Anterior cingulate cortex (tissue), 58 donors: Measurements from ENCODE around the gene NFAM1.

ENCODE experiments used
- DNase-seq, 58 donors: peaks; one replicate each; lab custom pipeline; 2025; lab: John Stamatoyannopoulos, UW

The NFAM1 gene

DNA sequence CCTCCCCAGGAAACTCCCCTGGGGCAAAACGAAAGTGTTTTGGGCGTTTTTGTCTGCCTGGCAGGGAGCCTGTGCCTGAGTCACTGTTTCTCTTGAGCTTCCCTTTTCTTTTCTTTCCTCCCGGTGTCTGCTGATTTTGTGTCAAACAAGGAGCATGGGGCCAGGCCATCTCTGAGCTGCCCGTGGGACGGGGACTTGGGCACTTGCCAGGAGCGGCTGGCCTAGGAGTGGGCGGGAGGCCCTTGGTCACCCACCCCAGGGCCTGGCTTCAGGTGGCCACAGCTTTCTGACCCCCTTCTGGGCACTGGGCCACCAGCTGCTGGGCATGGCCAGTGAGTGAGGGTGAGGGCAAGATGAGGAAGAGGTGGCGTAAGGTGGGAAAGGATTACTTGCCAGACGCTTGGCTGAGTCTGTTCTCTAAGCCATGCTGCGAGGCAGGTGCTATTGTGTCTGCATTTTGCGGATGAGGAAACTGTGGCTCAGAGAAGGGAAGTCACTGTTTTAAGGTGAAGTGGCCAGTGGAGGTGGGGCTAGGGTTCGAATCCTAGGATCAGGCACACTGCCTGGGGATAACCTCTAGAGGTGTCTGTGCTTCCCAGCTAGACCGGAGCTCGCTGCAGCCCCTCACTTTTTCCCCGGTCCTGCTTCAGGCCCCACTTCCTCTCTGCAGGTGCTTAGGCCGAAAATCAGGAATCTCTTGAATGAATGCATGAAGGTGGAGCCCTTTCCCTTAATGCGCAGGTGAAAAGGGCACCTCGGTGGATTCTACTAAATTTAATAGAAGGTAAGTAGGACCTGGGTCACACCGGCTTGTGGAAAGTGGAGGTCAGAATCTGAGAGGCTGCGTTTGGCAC lies 7.8 kb upstream of the NFAM1 start:
- peak in 8 of 58 donors; percentile 17 to 61 (median 40) for DNase-seq

DNA sequence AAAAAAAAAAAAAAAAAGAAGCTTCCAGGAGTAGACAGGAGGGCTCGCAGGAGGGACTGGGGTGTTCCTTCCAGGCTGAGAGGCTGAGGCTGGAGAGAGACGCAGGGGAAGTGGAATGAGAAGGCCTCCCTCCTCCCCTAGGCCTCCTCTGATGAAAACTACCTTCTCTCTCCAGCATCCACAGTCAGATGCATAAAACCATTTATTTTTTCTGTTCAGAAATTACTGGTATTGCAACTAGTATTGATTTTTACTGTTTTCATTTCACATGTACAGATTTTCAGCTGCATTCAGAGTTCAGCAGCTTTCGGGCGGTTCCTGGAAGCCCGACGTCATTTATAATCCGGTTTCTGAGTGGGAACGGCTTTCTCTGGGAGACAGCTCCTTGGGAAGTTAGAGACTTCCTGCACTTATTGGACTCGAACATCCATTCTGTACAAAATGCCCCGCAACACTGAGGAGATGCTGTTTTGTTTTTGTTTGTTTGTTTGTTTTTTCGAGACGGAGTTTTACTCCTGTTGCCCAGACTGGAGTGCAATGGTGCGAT lies 6.9 kb upstream of the NFAM1 start:
- DNase-seq, result no peak

DNA sequence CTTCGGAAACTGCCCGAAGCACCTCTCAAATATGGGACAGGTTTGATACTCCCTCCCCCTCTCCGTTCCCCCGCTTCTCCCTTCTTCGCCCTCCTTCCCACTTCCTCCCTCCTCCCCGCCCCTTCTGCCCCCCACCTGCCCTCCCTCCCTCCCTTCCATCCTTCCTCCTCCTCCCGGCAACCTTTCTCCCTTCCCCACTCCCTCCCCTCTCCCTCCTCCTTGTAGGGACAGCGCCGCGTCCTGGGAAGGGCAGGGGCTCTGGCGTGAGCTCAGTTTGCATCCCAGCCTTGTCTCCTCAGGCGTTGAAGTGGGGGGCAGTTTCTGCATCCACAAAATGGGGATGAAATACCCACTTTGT lies 6.1 kb upstream of the NFAM1 start:
- no peak for DNase-seq

DNA sequence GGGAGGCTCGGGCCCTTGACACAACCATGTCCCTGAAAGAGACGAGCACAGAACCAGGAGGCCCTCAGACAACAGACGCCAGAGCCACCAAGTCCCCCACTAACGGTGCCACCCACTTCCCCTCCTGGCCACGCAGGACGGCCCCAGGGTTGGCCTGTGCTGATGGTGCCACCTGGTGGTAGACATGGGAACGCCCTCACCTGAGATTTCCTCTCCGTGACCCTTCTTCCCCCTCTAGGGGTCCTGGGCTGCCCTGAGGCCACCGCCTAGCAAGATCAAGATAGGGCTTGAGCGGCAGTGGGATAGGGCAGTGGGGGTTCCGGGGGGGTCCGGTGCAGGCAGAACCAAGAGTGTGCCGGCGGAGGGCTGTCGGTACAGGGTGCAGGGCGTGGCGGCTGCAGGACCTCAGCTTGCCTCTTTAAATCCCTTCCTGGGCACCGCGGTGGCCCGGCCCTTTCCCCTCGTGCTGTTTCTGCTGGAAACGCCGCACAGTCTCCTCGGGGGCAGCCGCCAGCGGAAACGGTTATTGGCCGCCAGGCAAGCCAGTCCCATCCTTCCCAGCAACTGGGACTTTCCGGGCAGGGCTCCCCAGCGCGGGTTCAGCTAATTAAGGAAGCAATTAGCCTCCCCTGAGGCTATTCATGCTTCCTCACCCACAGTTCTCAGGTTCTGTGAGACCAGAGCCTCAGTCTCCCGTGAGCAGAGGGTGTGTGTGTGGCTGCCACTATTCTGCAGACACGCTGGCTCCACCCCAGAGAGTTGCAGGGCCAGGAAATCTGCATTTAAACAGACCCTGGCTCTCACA lies 5.5 kb upstream of the NFAM1 start:
- peak in 56 of 58 donors; percentile 31 to 88 (median 66) for DNase-seq

DNA sequence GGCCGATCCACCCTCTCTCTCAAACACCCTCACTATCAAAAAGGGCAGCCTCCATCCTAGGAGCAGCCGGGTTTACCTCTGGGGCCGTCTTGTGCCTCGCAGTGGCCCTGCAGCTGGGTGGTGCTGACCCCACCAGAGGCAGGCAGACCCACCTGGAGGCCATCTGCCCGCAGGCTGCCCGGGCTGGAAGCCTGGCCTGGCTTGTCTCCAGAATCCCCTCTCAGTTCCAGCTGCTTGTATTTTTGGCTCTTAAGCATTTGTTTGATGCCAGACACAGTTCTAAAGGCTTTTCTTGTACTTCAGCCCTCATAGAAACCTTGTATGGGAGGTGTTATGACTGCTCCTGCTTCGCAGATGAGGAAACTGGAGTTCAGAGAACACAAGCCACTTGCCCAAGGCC lies 4.2 kb upstream of the NFAM1 start:
- peak in 6 of 58 donors; percentile 3 to 24 (median 16) for DNase-seq

DNA sequence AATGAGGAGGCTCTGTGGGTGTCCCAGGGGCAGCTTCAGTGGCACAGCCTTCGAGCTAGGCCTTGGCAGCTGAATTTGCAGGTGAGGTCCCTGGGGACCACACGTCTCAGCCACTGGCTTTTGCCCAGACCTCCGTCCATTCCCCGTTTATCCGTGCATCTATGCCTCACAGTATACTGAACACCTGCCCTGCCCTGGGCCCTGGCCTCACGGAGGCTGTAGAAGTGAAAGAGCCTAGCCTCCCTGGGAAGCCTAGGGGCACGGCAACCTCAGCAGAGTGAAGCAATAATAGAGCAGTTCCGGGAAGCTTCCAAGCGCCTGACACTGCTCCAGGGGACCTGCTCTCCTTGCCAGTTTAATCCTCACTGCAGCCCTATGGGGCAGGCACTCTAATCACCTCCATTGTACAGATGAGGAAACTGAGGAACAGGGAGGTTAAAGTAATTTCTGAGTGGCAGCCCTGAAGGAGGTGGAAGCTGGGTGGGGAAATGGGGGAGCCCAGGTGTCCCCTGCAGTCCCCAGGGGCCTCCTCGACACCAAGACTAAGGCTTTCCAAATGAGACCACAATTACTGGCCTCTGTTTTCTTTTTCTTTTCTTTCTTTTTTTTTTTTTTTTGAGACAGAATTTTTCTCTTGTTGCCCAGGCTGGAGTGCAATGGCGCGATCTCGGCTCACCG lies 2.7 kb upstream of the NFAM1 start:
- DNase-seq, result no peak

DNA sequence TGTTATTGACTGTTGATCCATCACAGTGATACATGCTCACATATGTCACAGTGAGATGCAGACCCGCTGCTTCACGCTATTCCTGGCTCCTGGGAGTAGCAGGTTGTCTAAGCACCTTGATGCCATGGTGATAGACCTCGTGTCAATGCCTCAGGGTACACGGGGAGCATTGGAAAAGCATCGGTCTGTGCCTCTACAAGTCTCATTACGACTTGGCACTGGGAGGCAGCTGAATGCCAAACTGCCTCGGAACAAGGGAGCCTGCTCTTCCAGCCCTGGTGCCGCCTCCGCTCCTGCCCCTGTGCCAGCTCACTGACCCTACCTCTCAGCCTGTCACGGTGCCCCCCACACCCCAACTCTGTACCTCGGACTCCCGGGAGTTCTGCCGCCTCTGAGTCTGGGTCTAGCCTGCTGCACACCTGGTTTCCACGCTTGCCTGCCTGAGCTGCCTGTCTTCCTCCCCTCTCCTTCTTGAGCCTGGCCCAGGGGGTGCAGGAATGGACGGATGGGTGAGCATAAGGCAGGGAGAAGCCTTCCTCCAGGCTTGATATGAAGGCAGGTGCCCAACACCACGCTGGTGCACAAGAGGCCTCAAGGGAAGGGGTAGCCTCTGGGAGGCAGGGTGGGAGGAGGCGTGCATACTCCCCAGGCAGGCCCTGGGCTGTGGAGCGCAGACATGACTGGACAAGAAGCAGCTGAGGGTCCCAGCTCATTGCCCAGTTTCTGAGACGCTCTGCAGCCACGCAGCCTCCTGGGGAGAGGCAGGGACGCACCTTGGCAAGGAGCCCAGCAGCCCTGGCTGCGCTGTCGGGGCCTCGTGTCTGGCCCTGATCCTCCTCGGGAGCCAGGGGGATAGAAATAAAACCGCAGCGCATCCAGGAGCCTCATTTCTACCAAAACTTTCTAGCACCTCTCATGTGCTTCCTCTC lies 1.8 kb upstream of the NFAM1 start:
- DNase-seq, result peak in 18 of 58 donors; percentile 7 to 51 (median 32)

DNA sequence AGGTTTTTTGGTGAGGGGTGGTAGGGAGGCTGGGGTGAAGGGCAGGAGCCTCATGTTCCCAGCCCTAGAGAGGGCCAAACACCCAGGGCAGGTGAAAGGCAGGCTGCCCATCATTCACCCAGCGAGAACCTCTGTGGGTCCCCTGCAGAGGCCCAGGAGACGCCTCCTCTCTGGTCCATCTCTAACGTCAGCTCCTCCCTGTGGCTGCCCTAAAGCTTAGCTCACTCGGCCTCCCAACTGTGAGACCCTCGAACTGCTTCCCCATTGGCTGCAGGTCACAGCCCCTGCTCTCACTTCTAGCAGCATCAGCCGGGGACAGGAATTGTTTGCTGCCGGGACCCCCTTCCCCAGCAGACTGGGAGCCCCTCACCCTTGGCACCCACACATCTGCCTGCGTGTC lies 615 bp upstream of the NFAM1 start:
- DNase-seq, result no peak

DNA sequence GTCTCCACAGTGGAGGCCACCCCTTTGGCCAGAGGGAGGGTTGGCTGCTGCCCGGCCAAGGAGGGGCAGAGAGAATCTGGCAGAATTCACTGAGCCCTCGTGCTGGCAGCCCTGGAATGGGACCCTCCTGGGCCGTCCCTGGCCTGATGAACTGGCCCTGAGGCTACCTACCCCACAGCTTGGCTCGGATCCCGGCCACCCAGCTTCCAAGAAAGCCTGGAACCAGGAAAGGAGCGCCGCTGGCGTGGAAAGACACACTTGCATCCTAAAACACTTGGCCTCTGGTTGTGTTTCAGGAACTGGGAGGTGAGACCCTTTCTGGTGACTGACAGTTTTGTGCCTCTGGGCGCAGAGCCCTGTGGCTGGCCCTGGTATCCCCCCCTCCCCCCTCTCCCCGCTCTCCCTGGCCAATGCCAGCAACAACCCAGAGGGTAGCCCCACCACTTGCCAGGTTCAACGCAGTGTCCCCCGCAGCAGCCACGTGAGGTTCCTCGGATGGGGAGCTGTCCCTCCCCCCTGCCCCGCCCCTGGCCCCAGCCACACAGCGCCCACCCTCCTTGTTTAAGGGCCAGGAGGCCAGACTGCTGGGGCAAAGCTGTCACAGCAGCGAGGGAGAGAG lies 693 bp downstream of the NFAM1 start:
- DNase-seq, result peak in 47 of 58 donors; percentile 23 to 89 (median 56)

DNA sequence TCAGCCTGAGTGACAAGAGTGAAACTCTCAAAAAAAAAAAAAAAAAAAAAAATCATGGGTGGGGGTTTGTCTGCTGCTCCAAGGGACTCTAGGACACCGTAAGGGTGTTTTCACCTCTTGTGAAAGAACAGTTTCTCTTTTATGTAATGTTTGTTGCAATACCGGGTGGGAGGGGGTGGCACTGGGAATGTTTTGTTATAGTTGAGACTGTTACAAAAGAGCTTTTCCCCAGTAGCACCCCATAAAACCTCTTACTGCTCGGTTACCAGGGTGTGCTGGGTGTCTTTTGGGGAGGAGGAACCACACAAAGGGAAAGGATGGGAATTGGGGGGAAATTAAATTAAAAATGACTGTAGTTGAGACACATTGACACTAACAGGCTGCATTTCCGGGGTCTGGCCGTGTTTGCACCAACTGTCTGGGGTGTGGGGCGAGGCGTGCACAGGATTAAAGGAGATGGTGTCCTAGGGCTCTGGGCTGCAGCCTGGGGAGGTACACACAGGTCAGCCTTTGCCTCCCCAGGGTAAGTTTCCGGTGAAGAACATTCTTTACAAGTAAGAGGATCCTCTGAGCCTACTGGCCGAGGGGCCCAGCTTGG lies 1.6 kb downstream of the NFAM1 start:
- no peak for DNase-seq

DNA sequence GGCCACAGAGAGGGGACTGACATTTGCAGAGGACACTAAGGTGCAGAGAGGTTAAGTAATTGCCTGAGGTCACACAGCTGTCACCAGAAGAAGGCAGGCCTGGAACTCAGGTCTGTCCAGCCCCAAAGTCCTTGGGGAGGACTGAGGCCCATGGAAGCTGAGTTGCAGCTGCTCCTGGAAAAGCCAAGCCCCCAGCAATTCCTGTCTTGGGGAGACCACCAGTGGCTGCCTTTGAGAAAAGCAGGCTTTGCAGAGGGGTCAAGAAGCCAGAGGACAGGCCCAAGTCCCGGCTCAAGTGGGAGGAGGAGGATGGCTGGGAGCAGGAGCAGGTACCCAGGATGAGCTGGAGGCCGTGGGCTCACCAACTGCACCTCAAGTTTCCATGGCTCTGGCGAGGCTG lies 3.4 kb downstream of the NFAM1 start:
- no peak for DNase-seq

DNA sequence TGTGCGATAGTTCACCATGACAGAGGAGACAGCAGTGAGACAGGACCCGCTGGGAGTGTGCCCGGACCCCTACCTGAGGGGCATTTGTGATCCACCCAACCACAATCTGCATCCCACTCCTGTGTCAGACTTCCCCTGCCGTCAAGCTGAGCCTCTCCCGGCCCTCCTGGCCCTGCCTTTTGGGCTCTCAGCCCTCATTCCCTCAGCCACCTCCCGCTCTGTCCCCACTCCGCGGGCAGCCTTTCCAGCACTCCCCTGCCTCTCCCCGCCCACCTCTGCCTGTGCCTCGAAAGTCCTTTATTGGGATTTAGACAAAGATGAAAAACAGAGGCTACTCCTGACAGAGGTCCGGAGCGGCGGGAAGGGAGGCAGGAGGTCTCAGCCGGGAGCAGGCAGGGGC lies 4.2 kb downstream of the NFAM1 start:
- DNase-seq, result no peak

DNA sequence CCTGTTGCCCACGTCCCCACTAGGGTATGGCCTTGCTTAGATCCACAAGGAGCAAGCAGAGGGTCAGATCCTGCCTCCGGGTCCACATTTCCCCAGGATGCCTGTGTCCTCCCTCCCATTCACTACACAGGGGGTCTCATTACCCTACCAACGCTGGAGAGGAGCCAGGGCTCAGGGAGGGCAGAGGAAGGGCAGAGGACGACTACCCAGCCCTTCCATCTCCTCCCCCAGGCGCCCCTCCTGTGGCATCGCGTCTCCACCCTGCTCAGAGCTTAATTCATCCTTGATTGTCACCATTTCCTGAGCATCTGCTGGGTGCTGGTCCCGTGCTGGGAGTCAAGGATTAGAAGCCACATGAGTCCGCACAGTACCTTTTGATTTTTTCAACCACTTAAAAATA lies 5.0 kb downstream of the NFAM1 start:
- DNase-seq, result no peak

DNA sequence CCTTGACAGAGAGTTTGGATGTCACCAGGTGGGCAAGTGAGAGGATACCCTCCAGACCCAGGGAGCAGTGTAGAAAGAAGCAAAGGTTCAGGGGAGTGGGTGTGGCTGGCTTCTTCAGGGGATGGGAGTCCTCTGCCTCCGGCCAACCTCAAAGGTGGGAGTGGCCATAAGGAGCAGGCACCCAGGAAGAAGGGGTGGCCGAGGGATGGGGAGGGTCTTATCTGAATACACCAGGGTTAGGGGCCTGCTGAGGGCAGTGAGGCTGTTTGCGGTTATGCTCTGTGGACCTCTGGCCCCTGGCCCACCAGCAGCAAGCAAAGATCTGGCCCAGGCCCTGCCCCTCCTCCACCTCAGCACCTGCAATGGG lies 6.2 kb downstream of the NFAM1 start:
- DNase-seq, result no peak

DNA sequence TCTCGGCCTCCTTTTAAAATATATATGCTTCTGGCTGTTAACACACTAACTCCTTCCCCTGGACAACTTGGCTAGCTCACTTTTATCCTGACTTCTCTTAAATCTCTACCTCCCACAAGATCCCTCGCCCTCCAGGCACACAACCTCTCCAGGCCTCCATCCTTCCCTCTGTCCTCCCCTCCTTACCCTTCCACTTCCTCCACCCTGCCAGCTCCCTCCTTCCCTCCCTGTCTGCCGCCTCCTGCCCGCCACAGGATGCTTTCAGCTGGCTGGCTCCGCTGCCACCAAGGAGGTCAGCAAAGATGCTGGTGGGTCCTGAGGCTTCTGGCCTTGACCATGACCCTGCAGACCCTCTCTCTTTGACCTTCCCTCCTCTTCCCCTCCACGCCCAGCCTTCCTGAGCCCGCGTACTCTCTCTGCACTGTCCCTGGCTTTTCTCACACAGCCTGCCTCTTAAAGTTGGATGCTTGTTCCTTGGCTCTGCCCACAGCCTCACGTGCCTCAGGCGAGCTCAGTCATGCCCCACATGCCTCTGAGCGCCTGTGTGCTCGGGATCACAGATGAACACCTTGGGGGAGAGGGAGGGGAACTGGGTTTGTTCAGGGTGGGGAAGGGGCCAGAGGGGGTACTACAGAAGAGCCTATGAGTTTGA lies 6.7 kb downstream of the NFAM1 start:
- no peak for DNase-seq

DNA sequence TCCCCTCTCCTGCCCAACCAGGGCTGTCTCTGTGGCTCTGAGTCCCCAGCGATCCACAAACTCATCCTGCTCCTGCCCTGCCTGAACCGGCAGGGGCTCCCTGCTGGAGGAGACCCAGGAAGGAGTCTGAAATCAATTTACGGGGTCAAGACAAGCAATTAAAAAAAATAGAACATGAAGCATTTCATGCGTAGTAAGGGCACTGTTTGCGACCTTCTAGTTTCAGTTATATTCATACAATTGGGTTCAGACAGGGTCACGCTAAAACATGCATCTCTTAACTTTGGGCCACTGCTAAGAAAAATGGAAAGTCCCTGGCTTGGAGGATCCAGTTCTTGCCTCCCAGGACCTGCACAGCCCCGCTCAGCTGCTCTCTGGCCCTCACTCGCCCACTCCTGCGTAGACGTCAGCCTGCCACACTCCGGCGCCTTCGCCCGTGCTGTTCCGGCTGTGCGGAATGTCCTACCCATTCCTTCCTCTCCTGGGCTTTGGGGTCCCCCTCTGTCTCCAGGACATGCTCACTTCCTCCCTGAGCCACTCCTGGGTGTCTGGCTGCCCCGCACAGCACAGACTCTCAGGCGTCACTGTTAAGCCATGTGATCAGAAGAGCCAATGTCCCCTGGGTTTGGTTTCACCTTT lies 12.8 kb downstream of the NFAM1 start:
- DNase-seq, result peak in 4 of 58 donors; percentile 9 to 36 (median 24)

DNA sequence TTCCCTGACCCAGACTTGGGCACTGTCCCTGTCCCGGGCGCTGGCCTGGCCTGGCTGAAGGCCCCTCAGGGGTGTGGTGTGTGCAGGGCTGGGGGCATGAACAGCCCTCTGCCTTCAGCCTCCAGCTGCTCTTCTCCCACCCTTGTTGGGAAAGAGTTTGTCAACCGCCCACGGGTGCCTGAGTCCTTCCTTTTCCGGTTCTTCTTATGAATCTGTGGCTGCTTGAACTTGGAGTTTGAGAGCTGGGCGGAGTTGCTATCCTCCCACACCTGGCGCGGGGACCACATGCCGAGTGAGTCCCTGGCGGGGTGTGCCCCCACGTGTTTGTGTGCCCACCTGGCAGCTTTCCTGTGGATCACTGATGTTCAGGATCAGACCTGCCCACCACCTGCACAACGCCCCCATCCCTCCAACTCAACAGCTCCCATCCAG lies 13.4 kb downstream of the NFAM1 start:
- DNase-seq, result no peak
